ENCODE data around the gene ZNF444. TPM values are rescaled to one million over a fixed set of nuclear protein-coding genes. Genes with fewer than 3 reads are reported as not detected.

ZNF444 gene
- total and polyA plus RNA-seq, 2 of the 4 experiments (the other 2 are of a cell fraction) = 2.5 to 20.3 TPM

DNA sequence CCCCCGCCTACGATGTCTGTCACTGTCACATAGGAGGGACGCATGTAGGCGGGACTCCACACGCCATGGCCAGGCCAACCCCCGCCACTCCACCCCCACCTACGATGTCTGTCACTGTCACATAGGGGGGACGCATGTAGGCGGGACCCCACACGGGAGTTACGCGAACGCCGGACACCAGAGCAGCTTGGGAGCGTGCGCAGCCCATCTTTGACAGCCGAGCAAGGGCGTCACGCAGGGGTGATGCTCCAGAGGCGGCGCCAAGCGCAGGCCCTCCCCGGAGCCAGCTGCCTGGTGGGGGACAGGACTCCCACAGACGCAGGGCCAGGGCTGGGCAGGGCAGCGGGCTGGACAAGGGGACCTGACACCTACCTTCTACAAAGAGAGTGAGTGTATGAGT lies 40.0 kb upstream of the ZNF444 start:
- dilution Hi-C loops (cut with HindIII; ENCODE audit: low sequenced_read_pairs, unreplicated experiment) (no loop called here), intact Hi-C loops (cut with micrococcal nuclease) (no loop called here), in situ Hi-C loops (cut with MboI; ENCODE audit: low sequenced_read_pairs) (no loop called here)
- Histone ChIP-seq H3K79me1 (ENCODE audit: low read depth in 1 of 2, low read length in 2 of 2) (peaks cover 0 to 26% of the 10 kb centered on the region in 2 experiments), H3K9ac (ENCODE audit: low read depth, low read length) (no peak overlapping the region), H2AK5ac (ENCODE audit: low read depth, low read length) (no peak overlapping the region), H4K8ac (ENCODE audit: low read depth in 2 of 2, low read length in 2 of 2) (no peak overlapping the region), H3K14ac (replicated peaks; ENCODE audit: low read depth, low read length) (no peak overlapping the region), H3K18ac (ENCODE audit: low read depth, low read length) (no peak overlapping the region), H2BK120ac (ENCODE audit: low read depth, low read length) (no peak overlapping the region), H3K9me3 (ENCODE audit: control insufficient read depth, insufficient read depth, low read length) (no peaks in the 10 kb centered on the region), H3K9me1 (ENCODE audit: insufficient read depth, low read length) (peaks cover 1% of the 10 kb centered on the region; the same call in 1 of the 2 replicates), H2BK20ac (ENCODE audit: low read depth, low read length) (no peak overlapping the region), H2AFZ (replicated peaks; ENCODE audit: low read length, poor library complexity) (no peak overlapping the region), H3K36me3 (ENCODE audit: control insufficient read depth, insufficient read depth, low read length) (peaks cover 43% of the 10 kb centered on the region), H3K4me2 (ENCODE audit: low read depth, low read length) (no peak overlapping the region), H4K91ac (ENCODE audit: insufficient read depth, low read depth, low read length) (no peak overlapping the region), H2BK15ac (ENCODE audit: low read depth, low read length) (no peak overlapping the region), H2AK9ac (replicated peaks; ENCODE audit: low read depth, low read length, poor library complexity) (no peak overlapping the region), H3K27ac (ENCODE audit: insufficient read depth, low read length) (no peak overlapping the region), H3K27me3 (ENCODE audit: control insufficient read depth, insufficient read depth, low read length) (no peaks in the 10 kb centered on the region), H3K4me1 (ENCODE audit: control insufficient read depth, insufficient read depth, low read length) (peaks cover 3% of the 10 kb centered on the region; the same call in 1 of the 2 replicates), H3K56ac (ENCODE audit: extremely low read depth, insufficient read depth, low read length) (no peak overlapping the region), H2BK5ac (ENCODE audit: low read depth, low read length, poor library complexity, severe bottlenecking) (no peak overlapping the region), H3K23ac (ENCODE audit: low read depth, low read length) (no peak overlapping the region), H3K4ac (ENCODE audit: low read depth, low read length) (no peak overlapping the region), H4K20me1 (ENCODE audit: insufficient read depth, low read length) (peaks cover 44% of the 10 kb centered on the region), H3K4me3 (ENCODE audit: insufficient read depth, low read depth, low read length) (no peak overlapping the region), H4K5ac (ENCODE audit: low read depth, low read length) (no peak overlapping the region)
- POLR2A ChIA-PET (ENCODE audit: unreplicated experiment) = no interaction called here
- TF ChIP-seq FOS (IDR thresholded peaks at IDR 0.05; ENCODE audit: low read depth, low read length) = no peak
- 84% methylated on average over 10 of the region's 25 CpGs; no CpG with 5 or more reads in 1 of the 2 experiments for WGBS, 2 experiments (ENCODE audit: extremely low coverage in 2 of 2, insufficient read length in 1 of 2)
- DNase-seq (no peak), ATAC-seq (ENCODE audit: low read depth) (no peak)
- CTCF ChIA-PET = no interaction called here
- BruUV-seq (replicated peaks) = no TSS peak
